Measurements from ENCODE around the gene TBC1D1.
"Not testable (repeated sequence)": the region's sequence is repeated elsewhere in the genome, so short reads cannot be mapped to it uniquely, and the experiment has no call there.

Gene TBC1D1

GRCh38 chr4:37970702-37971101 is 79.8 kb downstream of the TBC1D1 start:
- DNase-seq, result no peak

- no peak for DNase-seq
Observed at GRCh38 chr4:37971202-37971601, 80.3 kb downstream of the TBC1D1 start.

GRCh38 chr4:37973441-37973840 is 82.6 kb downstream of the TBC1D1 start:
- no peak for DNase-seq

GRCh38 chr4:37975321-37975822 is 84.5 kb downstream of the TBC1D1 start:
- not testable (repeated sequence) for DNase-seq

- DNase-seq, result no peak
Observed at GRCh38 chr4:37976507-37976906, 85.6 kb downstream of the TBC1D1 start.

GRCh38 chr4:37976991-37977470 is 86.1 kb downstream of the TBC1D1 start:
- DNase-seq, result peak; percentile 13

- peak; percentile 16 for DNase-seq
Observed at GRCh38 chr4:37977471-37978247, 86.8 kb downstream of the TBC1D1 start.

- DNase-seq, result no peak
Observed at GRCh38 chr4:37978248-37978924, 87.5 kb downstream of the TBC1D1 start.

GRCh38 chr4:37980246-37980645 is 89.4 kb downstream of the TBC1D1 start:
- DNase-seq, result no peak

- no peak for DNase-seq
Observed at GRCh38 chr4:37981425-37981824, 90.5 kb downstream of the TBC1D1 start.

GRCh38 chr4:37981844-37982720 is 91.2 kb downstream of the TBC1D1 start:
- DNase-seq, result no peak

GRCh38 chr4:37982736-37983135 is 91.9 kb downstream of the TBC1D1 start:
- DNase-seq, result no peak

- DNase-seq, result no peak
Observed at GRCh38 chr4:37983951-37984350, 93.1 kb downstream of the TBC1D1 start.

GRCh38 chr4:37985730-37986275 is 94.9 kb downstream of the TBC1D1 start:
- DNase-seq, result no peak

- no peak for DNase-seq
Observed at GRCh38 chr4:37988670-37989069, 97.8 kb downstream of the TBC1D1 start.

GRCh38 chr4:37989398-37990260 is 98.7 kb downstream of the TBC1D1 start:
- DNase-seq, result no peak

GRCh38 chr4:37990731-37991245 is 99.9 kb downstream of the TBC1D1 start:
- DNase-seq, result no peak

GRCh38 chr4:37991623-37992410 is 100.9 kb downstream of the TBC1D1 start:
- DNase-seq, result no peak

- no peak for DNase-seq
Observed at GRCh38 chr4:37993806-37994205, 102.9 kb downstream of the TBC1D1 start.

GRCh38 chr4:37994569-37994968 is 103.7 kb downstream of the TBC1D1 start:
- no peak for DNase-seq

Measured in NCI-H1694 treated with DMSO at 0.1 percent for 48 hours (cell line).